ENCODE results near the gene KNTC1. TPM values are rescaled to one million over a fixed set of nuclear protein-coding genes. Genes with fewer than 3 reads are reported as not detected.

Gene KNTC1
- polyA plus RNA-seq, 2 of the 4 experiments (the other 2 are of a cell fraction), result 30.6 to 68.7 TPM

DNA sequence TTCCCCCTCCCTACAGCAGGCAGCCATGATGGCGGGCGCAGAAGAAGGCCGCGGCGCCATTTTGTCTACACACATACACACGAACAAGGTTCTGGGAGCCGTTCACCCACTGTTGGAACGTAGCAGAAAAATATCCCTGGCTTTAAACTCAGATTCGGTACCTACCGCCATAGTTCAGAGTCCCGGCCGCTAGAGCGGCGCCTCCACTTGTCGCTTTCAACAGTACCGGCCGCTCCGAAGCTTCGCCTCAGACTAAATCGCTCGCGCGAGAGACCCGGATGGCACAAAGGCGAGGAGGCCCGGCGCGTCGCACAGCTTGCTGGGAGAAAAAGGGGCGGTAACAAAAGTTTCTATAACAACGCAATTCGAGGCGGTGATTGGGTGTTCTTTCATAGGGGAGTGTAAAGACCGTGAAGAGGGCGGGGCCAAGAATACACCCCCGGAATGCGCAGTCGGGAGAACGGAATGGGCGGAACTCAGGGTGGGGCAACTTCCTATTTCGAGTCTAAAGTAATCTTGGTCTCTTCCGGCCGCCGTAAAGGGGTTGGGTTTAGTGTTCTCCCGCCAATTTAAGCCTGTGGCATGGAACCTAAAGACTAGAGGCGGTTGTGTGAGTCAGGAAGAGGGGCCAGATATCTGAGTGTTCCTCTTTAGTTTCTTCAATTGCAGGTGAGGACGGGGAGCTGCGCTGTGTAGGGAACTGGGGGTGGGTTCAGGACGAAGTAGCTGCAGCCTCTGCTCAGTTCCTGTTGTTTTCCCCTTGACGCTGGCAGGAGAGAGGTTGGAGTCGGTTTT lies at the start of gene KNTC1, which contains the start of gene RSRC2 (continued):
- TF ChIP-seq, protein P1, sequence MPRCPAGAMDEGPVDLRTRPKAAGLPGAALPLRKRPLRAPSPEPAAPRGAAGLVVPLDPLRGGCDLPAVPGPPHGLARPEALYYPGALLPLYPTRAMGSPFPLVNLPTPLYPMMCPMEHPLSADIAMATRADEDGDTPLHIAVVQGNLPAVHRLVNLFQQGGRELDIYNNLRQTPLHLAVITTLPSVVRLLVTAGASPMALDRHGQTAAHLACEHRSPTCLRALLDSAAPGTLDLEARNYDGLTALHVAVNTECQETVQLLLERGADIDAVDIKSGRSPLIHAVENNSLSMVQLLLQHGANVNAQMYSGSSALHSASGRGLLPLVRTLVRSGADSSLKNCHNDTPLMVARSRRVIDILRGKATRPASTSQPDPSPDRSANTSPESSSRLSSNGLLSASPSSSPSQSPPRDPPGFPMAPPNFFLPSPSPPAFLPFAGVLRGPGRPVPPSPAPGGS (IDR thresholded peaks at IDR 0.05), result peak; percentile 95
- no peak for TF ChIP-seq EP300 (IDR thresholded peaks at IDR 0.05)
- peak; percentile 99 for TF ChIP-seq PHF8 (IDR thresholded peaks at IDR 0.05; ENCODE audit: borderline replicate concordance, low read depth)
- peak; percentile 74 for TF ChIP-seq CHD2 (IDR thresholded peaks at IDR 0.05; ENCODE audit: low read length, partially characterized antibody)
- no peak for TF ChIP-seq ESRRA (IDR thresholded peaks at IDR 0.05; ENCODE audit: borderline replicate concordance, low read length)
- TF ChIP-seq RARB (CRISPR knock-in tag; IDR thresholded peaks at IDR 0.05), result no peak
- no peak for TF ChIP-seq CBX8 (IDR thresholded peaks at IDR 0.05)
- no peak for TF ChIP-seq FOSL2 (IDR thresholded peaks at IDR 0.05)
- peak; percentile 59 for TF ChIP-seq FOSL2 (CRISPR knock-in tag; IDR thresholded peaks at IDR 0.05)
- TF ChIP-seq BHLHE40 (IDR thresholded peaks at IDR 0.05; ENCODE audit: low read depth, low read length), result no peak
- TF ChIP-seq NPAS2 (CRISPR knock-in tag; IDR thresholded peaks at IDR 0.05; ENCODE audit: borderline replicate concordance), result no peak
- TF ChIP-seq RFX5 (IDR thresholded peaks at IDR 0.05), result peak; percentile 63; the same call in 1 of the 2 replicates
- peak; percentile 57; the same call in 1 of the 2 replicates for TF ChIP-seq FOSB (CRISPR knock-in tag; IDR thresholded peaks at IDR 0.05)
- no peak for TF ChIP-seq HOXA7 (CRISPR knock-in tag; IDR thresholded peaks at IDR 0.05)
- TF ChIP-seq POLR2AphosphoS2 (conservative IDR thresholded peaks at IDR 0.05; ENCODE audit: low read length), result no peak; the same call in 1 of the 2 replicates
- TF ChIP-seq GATA3 (IDR thresholded peaks at IDR 0.05; ENCODE audit: borderline replicate concordance), result no peak
- no peak for TF ChIP-seq KDM1A (IDR thresholded peaks at IDR 0.05; ENCODE audit: low read depth)
- no peak for TF ChIP-seq CTCF (IDR thresholded peaks at IDR 0.05)
- TF ChIP-seq TFCP2L1 (CRISPR knock-in tag; IDR thresholded peaks at IDR 0.05), result no peak
- no peak for TF ChIP-seq FOXS1 (CRISPR knock-in tag; IDR thresholded peaks at IDR 0.05)
- peak; percentile 92 for TF ChIP-seq POLR2A (IDR thresholded peaks at IDR 0.05; ENCODE audit: low read length)
- TF ChIP-seq SMC3 (IDR thresholded peaks at IDR 0.05), result no peak
- no peak for TF ChIP-seq RNF2 (IDR thresholded peaks at IDR 0.05; ENCODE audit: borderline replicate concordance, low read depth)
- TF ChIP-seq SREBF2 (IDR thresholded peaks at IDR 0.05), result no peak
- TF ChIP-seq EHMT2 (IDR thresholded peaks at IDR 0.05; ENCODE audit: low read depth), result no peak
- TF ChIP-seq, protein P2, sequence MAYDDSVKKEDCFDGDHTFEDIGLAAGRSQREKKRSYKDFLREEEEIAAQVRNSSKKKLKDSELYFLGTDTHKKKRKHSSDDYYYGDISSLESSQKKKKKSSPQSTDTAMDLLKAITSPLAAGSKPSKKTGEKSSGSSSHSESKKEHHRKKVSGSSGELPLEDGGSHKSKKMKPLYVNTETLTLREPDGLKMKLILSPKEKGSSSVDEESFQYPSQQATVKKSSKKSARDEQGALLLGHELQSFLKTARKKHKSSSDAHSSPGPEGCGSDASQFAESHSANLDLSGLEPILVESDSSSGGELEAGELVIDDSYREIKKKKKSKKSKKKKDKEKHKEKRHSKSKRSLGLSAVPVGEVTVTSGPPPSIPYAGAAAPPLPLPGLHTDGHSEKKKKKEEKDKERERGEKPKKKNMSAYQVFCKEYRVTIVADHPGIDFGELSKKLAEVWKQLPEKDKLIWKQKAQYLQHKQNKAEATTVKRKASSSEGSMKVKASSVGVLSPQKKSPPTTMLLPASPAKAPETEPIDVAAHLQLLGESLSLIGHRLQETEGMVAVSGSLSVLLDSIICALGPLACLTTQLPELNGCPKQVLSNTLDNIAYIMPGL (CRISPR knock-in tag; IDR thresholded peaks at IDR 0.05; ENCODE audit: borderline replicate concordance), result peak; percentile 42; the same call in 1 of the 2 replicates
- TF ChIP-seq MYC (IDR thresholded peaks at IDR 0.05; ENCODE audit: borderline replicate concordance, low read length), result peak; percentile 71

Data from A549 (cell line).